ENCODE results near the gene STK17A.

- no peak for TF ChIP-seq CTCF (conservative IDR thresholded peaks at IDR 0.05; ENCODE audit: low read length)
- TF ChIP-seq EZH2phosphoT487 (IDR thresholded peaks at IDR 0.05; ENCODE audit: borderline replicate concordance): no peak
Observed at GRCh38 chr7:43589133-43589478, 6.2 kb downstream of the STK17A start.
